Spleen (tissue), 11 donors: Measurements from ENCODE around the gene ARGFX. TPM values are rescaled to one million over a fixed set of nuclear protein-coding genes. Genes with fewer than 3 reads are reported as not detected.
"Not testable (repeated sequence)": the region's sequence is repeated elsewhere in the genome, so short reads cannot be mapped to it uniquely, and the experiment has no call there.

Experiments
- DNase-seq: peaks from one replicate; pipeline ENCODE4 v3.0.0-alpha.2; 2020
- H3K27ac ChIP-seq, 8 donors: fragments of 200-600 bp; sonication (generic) in 7 of 8; 1 replicate in 4 of 8; 2 replicates in 4 of 8; pipeline versions ENCODE4 v1.5.0 to v1.8.0; 2016 to 2021; ENCODE audit warnings: inconsistent platforms in 4 of 8, mild to moderate bottlenecking in 4 of 8, moderate library complexity in 1 of 8
- H3K27me3 ChIP-seq, 7 donors: fragments of 200-600 bp; sonication (generic) in 6 of 7; replicated peaks in 1 of 7; 1 replicate in 4 of 7; 2 replicates in 3 of 7; pipeline versions ENCODE4 v1.5.0 to v1.8.0; 2016 to 2021; ENCODE audit warnings: inconsistent platforms in 3 of 7, mild to moderate bottlenecking in 1 of 7
- H3K36me3 ChIP-seq, 6 donors: fragments of 200-600 bp; sonication (generic) in 5 of 6; 1 replicate in 4 of 6; 2 replicates in 2 of 6; pipeline versions ENCODE4 v1.5.0 to v1.8.0; 2016 to 2021; ENCODE audit warnings: inconsistent platforms in 2 of 6
- H3K4me1 ChIP-seq, 6 donors: fragments of 200-600 bp; sonication (generic) in 5 of 6; 1 replicate in 3 of 6; 2 replicates in 3 of 6; pipeline versions ENCODE4 v1.5.0 to v1.8.0; 2016 to 2021; ENCODE audit warnings: inconsistent platforms in 3 of 6
- H3K4me3 ChIP-seq, 8 donors: fragments of 200-600 bp; sonication (generic) in 7 of 8; 1 replicate in 4 of 8; 2 replicates in 4 of 8; pipeline versions ENCODE4 v1.5.0 to v1.8.0; 2016 to 2021; ENCODE audit warnings: inconsistent platforms in 4 of 8, mild to moderate bottlenecking in 4 of 8, moderate library complexity in 2 of 8
- H3K9me3 ChIP-seq, 8 donors: fragments of 200-600 bp; sonication (generic) in 7 of 8; 1 replicate in 4 of 8; 2 replicates in 4 of 8; pipeline versions ENCODE4 v1.5.0 to v1.8.0; 2016 to 2021; ENCODE audit warnings: inconsistent platforms in 4 of 8
- CTCF ChIP-seq, 11 experiments: fragments of 200-600 bp in 7 of 11; fragments of 450-650 bp in 4 of 11; sonication (generic) in 4 of 11; IDR thresholded peaks in 8 of 11; conservative IDR thresholded peaks in 3 of 11; 1 replicate in 7 of 11; 2 replicates in 4 of 11; pipeline versions ENCODE4 v1.4.0 to v1.8.0; 2016 to 2021; ENCODE audit warnings: antibody characterized with exemption in 11 of 11, inconsistent platforms in 4 of 11, mild to moderate bottlenecking in 1 of 11
- POLR2A ChIP-seq, 3 donors: fragments of 450-650 bp; IDR thresholded peaks; one replicate each; pipeline ENCODE4 v1.5.1; 2017; ENCODE audit warnings: antibody characterized with exemption in 3 of 3, mild to moderate bottlenecking in 1 of 3
- POLR2AphosphoS5 ChIP-seq, 3 donors: sonication (generic); formaldehyde crosslinking; IDR thresholded peaks; one replicate each; pipeline ENCODE4 v1.5.1; 2017; ENCODE audit warnings: antibody characterized with exemption in 3 of 3
- WGBS, 5 donors: extraction: QIAGEN DNeasy Blood & Tissue Kit in 3 of 5; methylation state at CpG; one replicate each; pipeline versions ENCODE4 v1.1.5 to v1.1.7; 2013 to 2018; 5-methylcytosine and 5-hydroxymethylcytosine counted together
- intact Hi-C: fragments of 100-400 bp; cut with DNase I; formaldehyde crosslinking; loops from one replicate; pipeline ENCODE4 v1.15.0; 2023; ENCODE audit warnings: low total_unique reads
- polyA plus RNA-seq, 3 donors: library from polyadenylated mRNA; stranded (reverse); fragments of 200-250 nt; gene quantifications; one replicate each; pipeline ENCODE4 v1.2.1, GENCODE V29; 2013
- total RNA-seq, 7 donors: library from RNA; depleted of rRNA in 3 of 7; stranded (reverse); fragments of >200 nt in 3 of 7; fragmentation: NEBNext Ultra II Directional in 4 of 7; extraction: Animal tissue kit (Norgen Biotek cat#: 25700) in 4 of 7; gene quantifications; one replicate each; pipeline versions ENCODE4 v1.1.0 to v1.2.1, GENCODE V29; 2016 to 2021
- donor health status: healthy with polysubstance abuse.
- donor health status: DM: no; HTN: no; CAD: no; lungs with moderate emphysema.
- donor health status: DM: no; HTN: no; CAD: no.
- donor health status: Bipolar disorder and iron deficiency.
- donor health status: healthy.
- donor health status: DM: no; HTN: no; CAD: no.
- donor health status: DM: yes; HTN: yes; CAD: no.

ARGFX gene
- total and polyA plus RNA-seq, 10 donors: not detected

DNA sequence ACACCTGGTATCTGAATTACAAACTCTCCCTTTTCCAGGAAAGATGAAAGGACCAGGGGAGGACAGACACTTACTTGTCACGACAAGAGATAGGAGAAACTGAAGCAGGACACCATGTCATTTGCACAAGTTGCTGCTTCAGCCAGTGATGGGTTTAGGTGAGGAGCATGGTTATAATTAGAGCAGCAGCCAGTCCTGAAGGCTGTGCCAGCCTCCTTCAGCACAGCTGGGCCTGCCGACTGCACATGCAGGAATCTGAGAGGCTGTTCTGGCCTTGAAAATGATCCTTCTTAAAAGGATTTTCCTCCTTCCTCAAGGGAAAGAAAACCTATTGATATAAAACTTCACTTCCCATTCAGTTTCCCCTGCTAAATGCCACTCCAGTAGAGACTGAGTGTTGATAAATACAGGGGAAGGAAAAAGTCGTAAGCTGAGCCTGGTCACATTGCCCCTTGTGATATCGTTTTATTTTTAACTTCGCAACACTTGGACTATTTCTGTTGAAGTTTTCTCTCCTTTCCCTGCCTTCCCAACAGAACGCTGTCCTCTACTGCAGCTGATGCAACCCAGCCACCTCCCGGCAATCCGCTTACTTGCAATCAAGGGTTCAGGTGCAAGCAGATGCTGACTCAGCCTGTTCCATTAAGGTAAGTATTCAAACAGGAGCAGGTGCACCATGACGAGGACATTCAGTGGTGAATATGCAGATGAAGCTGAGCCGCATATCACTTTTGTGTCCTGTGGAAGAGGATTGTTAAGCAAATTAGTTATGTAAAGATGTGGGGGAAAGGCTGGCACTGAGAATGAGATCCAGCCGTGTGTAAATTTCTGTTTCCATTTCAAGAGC lies 25.3 kb downstream of the ARGFX start, which contains the start of gene FBXO40:
Gene FBXO40 (plus strand): TSS at position 524 of the 847 bp plus-strand sequence. CDS start 27,197 bp downstream, outside the sequence.
- no peak within 1 kb of the TSS for H3K4me3 ChIP-seq
- H3K27ac ChIP-seq: no peak within 1 kb of the TSS
- no peak for DNase-seq
- intact Hi-C loops: no loop called here
- no peaks in the 10 kb centered on the region for H3K36me3 ChIP-seq
- WGBS, 5 donors: 53 to 67% (median 66%) methylated on average over 11 of the region's 11 CpGs
- H3K27me3 ChIP-seq: no peaks in the 10 kb centered on the region
- no peaks in the 10 kb centered on the region for H3K9me3 ChIP-seq
- no peaks in the 10 kb centered on the region for H3K4me1 ChIP-seq
- TF ChIP-seq POLR2AphosphoS5 (IDR thresholded peaks at IDR 0.05) (no peak), CTCF (IDR thresholded peaks at IDR 0.05 in 8 of 11, conservative IDR thresholded peaks at IDR 0.05 in 3 of 11) (no peak), POLR2A (IDR thresholded peaks at IDR 0.05) (no peak)

DNA sequence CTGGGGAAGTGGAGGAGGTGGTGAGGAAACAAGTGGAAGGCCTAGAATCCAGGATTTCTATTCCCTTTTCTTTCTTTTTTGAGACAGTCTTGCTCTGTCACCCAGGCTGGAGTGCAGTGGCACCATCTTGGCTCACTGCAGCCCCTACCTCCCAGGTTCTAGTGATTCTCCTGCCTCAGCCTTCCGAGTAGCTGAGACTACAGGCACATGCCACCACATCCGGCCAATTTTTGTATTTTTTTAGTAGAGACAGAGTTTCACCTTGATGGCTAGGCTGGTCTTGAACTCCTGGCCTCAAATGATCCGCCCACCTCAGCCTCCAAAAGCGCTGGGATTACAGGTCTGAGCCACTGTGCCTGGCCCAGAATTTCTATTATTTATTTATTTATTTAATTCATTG lies 26.1 kb downstream of the ARGFX start:
- intact Hi-C loops, H3K36me3 ChIP-seq, DNase-seq, H3K4me3 ChIP-seq, H3K9me3 ChIP-seq, H3K4me1 ChIP-seq, H3K27me3 ChIP-seq, H3K27ac ChIP-seq: not testable (repeated sequence)
- WGBS, 5 donors: 86 to 93% (median 91%) methylated on average over 4 of the region's 4 CpGs

- Histone ChIP-seq H3K4me1 (no peaks in the 10 kb centered on the region), H3K27me3 (no peaks in the 10 kb centered on the region), H3K9me3 (no peaks in the 10 kb centered on the region), H3K27ac (no peak overlapping the region), H3K4me3 (no peak overlapping the region), H3K36me3 (no peaks in the 10 kb centered on the region)
- no peak for DNase-seq
- TF ChIP-seq POLR2A (IDR thresholded peaks at IDR 0.05): no peak
- TF ChIP-seq CTCF (IDR thresholded peaks at IDR 0.05 in 8 of 11, conservative IDR thresholded peaks at IDR 0.05 in 3 of 11): no peak
- no peak for TF ChIP-seq POLR2AphosphoS5 (IDR thresholded peaks at IDR 0.05)
- WGBS, 5 donors: 85 to 97% (median 88%) methylated on average over 2 of the region's 2 CpGs
- intact Hi-C loops: no loop called here
Observed at GRCh38 chr3:121594850-121595249, 27.1 kb downstream of the ARGFX start.

DNA sequence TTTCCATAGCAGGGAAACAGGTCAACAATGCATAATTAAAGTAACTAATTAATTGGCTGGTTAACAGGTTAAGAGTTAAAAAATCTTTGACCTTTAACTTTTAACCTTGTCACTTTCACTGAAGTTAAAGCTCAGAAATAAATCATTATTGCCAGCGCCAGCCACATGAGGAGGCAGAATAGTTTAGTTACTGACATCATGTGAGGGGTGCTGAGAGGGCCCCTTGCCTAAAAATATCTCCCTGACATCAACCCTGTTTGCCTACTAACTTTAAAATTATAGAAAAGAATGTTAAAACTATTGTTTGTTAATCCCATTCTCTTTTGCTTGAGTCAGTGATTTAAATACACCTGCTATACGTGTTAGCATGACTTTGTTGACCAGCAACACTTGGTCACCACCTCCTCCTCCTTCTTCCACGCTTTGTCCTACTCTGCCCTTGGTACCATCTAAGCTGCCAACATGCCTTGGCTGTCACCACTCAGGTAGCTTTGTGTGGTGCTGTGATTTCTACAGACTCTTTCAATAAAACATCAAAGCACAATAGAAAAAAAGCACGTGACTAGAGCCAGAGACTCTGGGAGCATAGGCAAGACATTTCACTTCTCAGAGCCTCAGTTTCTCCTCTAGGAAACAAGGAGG lies 28.1 kb downstream of the ARGFX start:
- H3K27ac ChIP-seq: no peak overlapping the region
- intact Hi-C loops: no loop called here
- H3K36me3 ChIP-seq: no peaks in the 10 kb centered on the region
- no peaks in the 10 kb centered on the region for H3K9me3 ChIP-seq
- no peak for DNase-seq
- no peak overlapping the region for H3K4me3 ChIP-seq
- WGBS, 5 donors: 86 to 98% (median 90%) methylated on average over 4 of the region's 4 CpGs
- H3K27me3 ChIP-seq: no peaks in the 10 kb centered on the region
- TF ChIP-seq POLR2A (IDR thresholded peaks at IDR 0.05): no peak
- no peak for TF ChIP-seq CTCF (IDR thresholded peaks at IDR 0.05 in 8 of 11, conservative IDR thresholded peaks at IDR 0.05 in 3 of 11)
- TF ChIP-seq POLR2AphosphoS5 (IDR thresholded peaks at IDR 0.05): no peak
- no peaks in the 10 kb centered on the region for H3K4me1 ChIP-seq
